ENCODE data around the gene CELF2.

- TF ChIP-seq, protein P1, sequence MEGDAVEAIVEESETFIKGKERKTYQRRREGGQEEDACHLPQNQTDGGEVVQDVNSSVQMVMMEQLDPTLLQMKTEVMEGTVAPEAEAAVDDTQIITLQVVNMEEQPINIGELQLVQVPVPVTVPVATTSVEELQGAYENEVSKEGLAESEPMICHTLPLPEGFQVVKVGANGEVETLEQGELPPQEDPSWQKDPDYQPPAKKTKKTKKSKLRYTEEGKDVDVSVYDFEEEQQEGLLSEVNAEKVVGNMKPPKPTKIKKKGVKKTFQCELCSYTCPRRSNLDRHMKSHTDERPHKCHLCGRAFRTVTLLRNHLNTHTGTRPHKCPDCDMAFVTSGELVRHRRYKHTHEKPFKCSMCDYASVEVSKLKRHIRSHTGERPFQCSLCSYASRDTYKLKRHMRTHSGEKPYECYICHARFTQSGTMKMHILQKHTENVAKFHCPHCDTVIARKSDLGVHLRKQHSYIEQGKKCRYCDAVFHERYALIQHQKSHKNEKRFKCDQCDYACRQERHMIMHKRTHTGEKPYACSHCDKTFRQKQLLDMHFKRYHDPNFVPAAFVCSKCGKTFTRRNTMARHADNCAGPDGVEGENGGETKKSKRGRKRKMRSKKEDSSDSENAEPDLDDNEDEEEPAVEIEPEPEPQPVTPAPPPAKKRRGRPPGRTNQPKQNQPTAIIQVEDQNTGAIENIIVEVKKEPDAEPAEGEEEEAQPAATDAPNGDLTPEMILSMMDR (IDR thresholded peaks at IDR 0.05): no peak
- TF ChIP-seq POLR2AphosphoS5 (IDR thresholded peaks at IDR 0.05) (peak in 1 of 3 donors; percentile 38), POLR2A (IDR thresholded peaks at IDR 0.05) (no peak)
Measured at GRCh38 chr10:11045995-11046775, 28.5 kb downstream of the CELF2 start.
